ENCODE results near the gene KIF6.

GRCh38 chr6:39304951-39305350 is 420.3 kb downstream of the KIF6 start:
- TF ChIP-seq CTCF (IDR thresholded peaks at IDR 0.05) (no peak), BCL3 (IDR thresholded peaks at IDR 0.05) (no peak), REST (IDR thresholded peaks at IDR 0.05) (no peak), NPAS2 (CRISPR knock-in tag; IDR thresholded peaks at IDR 0.05; ENCODE audit: borderline replicate concordance) (no peak), HMGXB4 (CRISPR knock-in tag; IDR thresholded peaks at IDR 0.05; ENCODE audit: borderline replicate concordance) (no peak), RAD21 (conservative IDR thresholded peaks at IDR 0.05 in 1 of 2, IDR thresholded peaks at IDR 0.05 in 1 of 2) (no peak), RFX5 (IDR thresholded peaks at IDR 0.05) (no peak), CBX8 (IDR thresholded peaks at IDR 0.05) (no peak), MYC (IDR thresholded peaks at IDR 0.05; ENCODE audit: borderline replicate concordance, low read length) (no peak), USF2 (IDR thresholded peaks at IDR 0.05) (no peak), RCOR1 (IDR thresholded peaks at IDR 0.05; ENCODE audit: low read depth, low read length) (no peak), ESRRA (IDR thresholded peaks at IDR 0.05; ENCODE audit: borderline replicate concordance, low read length) (no peak)

Data from A549 (cell line).